ENCODE results near the gene SETBP1. TPM values are rescaled to one million over a fixed set of nuclear protein-coding genes. Genes with fewer than 3 reads are reported as not detected.

Gene SETBP1
- total RNA-seq, 1 donor from 2014 or later = 4.3 TPM

- intact Hi-C loops (cut with micrococcal nuclease) = no loop called here
Measured at GRCh38 chr18:44859263-44859662, 178.6 kb downstream of the SETBP1 start.

DNA sequence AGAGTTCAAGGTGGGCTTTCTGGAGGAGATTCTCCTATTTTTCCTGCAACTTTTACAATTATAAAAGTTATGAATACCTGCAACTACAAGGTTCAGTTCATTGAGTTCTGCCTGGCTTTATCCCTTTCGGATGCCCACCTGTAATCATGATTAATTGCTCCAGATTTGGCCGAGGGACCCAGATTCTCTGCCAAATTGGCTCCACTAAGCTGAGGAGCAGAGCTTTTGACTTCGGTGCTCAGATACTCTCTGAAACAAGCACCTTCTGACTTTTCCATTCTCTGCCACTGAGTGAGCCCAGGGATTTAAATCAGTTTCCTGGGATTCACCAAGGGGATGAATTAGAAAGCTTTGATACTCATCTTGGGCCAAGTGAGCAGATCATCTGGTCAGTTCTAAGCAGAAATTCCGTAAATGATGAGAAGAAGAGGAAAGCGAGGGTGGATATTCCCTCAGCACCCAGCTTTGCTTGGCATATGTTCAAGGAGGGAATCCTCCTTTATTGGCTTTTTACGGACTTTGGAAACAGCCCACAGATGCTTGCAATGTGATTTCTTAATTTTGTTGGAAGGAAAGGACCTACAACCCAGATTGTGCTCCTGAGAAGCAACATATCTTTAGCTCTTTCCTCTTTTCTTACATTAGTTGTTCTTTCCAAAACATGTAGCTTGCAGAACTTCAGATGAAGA is 179.2 kb downstream of the SETBP1 start:
- intact Hi-C loops (cut with micrococcal nuclease) = no loop called here

DNA sequence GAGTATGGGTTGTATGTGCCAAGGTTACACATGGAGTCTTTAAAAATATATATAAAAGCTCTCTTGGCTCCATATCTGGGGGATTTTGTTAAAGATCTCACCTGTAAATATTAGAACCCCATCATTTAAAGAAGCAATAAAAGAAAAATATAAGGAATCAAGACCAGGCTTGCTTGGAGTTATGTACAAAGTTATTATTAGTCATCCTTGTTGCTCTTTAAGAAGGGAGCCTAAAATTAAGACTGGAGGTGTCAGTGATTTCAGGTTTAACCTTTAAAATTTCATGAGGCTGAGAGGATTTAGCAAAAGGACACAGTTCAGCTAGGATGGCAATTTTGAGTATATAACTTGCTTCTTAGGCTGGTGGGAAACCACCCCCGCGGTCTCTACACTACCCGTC is 181.4 kb downstream of the SETBP1 start:
- intact Hi-C loops (cut with micrococcal nuclease) = no loop called here

- intact Hi-C loops (cut with micrococcal nuclease) = no loop called here
Measured at GRCh38 chr18:44866103-44866502, 185.4 kb downstream of the SETBP1 start.

GRCh38 chr18:44869533-44869932 is 188.8 kb downstream of the SETBP1 start:
- intact Hi-C loops (cut with micrococcal nuclease) = no loop called here

DNA sequence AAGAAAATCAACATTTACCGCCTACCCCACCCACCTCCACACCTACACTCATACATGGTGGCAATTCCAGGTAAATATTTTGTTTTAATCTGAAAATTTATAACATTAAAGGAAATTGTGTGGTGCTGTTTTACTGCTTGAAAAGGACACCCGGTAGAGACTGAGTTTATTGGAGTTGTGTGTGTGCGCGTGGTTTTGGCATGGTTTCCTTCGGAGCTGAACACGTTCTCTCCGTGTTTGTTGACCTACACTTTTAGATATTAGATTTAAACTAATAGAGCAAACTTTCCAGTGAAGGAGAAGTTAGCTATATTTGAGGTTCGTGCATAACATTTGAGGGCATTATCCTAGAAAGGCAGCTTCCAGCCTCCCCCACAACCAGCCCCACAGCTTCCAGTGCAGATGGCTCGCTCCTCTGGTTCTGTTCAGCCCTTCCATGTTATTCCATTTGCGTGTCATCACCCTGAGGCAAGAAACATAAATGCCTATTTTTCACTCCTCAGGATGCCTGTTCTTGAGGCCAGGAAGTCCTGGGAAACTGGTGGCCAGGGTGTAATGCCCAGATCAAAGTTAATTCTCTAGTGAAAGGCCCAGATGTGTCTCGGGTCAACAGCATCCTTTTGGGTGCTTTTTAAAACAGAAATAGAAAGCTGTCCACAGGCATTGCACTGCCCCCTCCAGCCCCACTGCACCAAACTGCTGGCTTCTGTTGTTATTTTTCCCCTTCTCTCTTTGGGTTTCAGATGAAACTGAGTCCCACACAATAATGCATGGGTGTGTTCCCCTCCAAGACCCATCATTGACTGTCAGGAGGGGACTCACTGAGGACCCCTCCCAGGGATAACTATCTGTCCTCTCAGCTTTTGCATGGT is 190.2 kb downstream of the SETBP1 start:
- intact Hi-C loops (cut with micrococcal nuclease) = no loop called here

DNA sequence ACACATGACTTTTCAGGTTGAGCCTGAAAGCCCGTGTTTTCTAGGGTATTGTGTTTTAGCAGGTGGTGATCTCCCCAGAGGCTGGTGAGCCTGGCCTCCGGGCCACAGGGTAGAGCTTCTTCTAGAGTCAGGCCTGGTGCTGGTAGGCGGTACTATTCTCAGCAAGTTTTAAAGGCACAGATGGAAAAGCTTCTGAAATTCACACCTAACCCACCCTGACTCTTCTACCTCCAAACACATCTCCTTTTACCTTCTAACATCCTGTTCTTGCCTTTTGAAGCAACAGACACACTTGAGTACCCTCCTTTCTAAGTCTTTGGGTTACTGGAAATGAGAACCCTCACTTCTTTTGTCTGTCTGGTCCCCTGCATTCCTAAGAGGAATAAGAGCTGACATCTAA is 191.1 kb downstream of the SETBP1 start:
- intact Hi-C loops (cut with micrococcal nuclease) = no loop called here

GRCh38 chr18:44876024-44876423 is 195.3 kb downstream of the SETBP1 start:
- intact Hi-C loops (cut with micrococcal nuclease) = no loop called here

DNA sequence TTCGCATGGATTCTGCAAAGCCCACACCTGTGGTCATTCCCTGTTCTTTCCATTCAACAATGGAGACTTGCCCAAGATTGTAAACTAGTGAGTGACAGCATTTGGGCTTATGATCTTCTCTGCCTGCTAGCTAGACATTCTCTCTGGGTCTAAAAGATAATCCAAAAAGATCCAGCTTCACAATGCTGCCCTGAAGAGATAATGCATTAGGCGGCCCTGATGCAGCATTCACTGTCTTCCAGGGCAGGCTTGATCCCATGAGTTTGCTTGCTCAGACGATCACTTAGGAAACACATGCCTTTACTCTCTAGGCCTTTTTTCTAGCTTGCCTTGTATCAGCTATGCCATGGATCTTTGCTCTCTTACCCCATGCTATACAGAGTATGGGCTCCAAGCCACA is 196.1 kb downstream of the SETBP1 start:
- intact Hi-C loops (cut with micrococcal nuclease) = no loop called here

DNA sequence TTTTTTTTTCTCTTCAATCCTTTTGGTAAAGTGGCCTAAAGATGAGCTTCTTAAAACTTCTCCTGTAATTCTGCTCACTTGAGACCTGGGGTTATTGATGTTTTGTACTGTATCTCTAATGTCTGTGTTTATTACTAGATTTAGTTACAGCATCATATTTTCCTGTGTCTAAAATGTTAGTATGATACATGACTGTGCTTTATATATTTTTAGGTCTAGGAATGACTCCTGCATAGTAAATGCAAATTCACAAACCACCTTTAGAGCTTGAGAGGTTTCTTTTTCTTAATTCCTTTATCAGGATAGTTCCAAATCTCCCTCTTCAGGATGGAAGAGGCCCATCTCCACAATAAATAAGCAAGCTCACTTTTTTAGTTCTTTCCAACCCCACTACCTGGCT is 197.6 kb downstream of the SETBP1 start:
- intact Hi-C loops (cut with micrococcal nuclease) = no loop called here

GRCh38 chr18:44880170-44880569 is 199.5 kb downstream of the SETBP1 start:
- intact Hi-C loops (cut with micrococcal nuclease) = no loop called here

GRCh38 chr18:44881461-44882162 is 200.9 kb downstream of the SETBP1 start:
- intact Hi-C loops (cut with micrococcal nuclease) = no loop called here

- intact Hi-C loops (cut with micrococcal nuclease) = no loop called here
Measured at GRCh38 chr18:44882163-44882868, 201.6 kb downstream of the SETBP1 start.

DNA sequence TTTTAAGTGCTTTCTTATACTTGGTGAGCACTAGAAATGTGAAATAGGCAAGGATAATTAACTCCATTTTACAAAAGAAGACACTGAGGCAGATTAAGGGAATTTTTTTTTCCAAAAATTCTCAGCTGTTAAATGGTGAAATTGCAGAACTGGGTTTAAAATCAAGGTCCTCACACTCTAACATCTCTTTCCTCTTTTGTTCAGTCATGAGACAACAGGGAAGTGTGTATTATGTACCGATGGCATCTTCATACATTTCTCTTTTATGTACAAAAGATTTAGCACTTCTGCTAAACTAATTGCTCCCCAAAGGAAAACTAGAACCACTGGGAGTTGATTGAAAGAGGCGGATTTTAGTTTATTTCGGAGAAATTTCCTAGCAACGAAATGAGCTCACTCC is 203.0 kb downstream of the SETBP1 start:
- intact Hi-C loops (cut with micrococcal nuclease) = no loop called here

DNA sequence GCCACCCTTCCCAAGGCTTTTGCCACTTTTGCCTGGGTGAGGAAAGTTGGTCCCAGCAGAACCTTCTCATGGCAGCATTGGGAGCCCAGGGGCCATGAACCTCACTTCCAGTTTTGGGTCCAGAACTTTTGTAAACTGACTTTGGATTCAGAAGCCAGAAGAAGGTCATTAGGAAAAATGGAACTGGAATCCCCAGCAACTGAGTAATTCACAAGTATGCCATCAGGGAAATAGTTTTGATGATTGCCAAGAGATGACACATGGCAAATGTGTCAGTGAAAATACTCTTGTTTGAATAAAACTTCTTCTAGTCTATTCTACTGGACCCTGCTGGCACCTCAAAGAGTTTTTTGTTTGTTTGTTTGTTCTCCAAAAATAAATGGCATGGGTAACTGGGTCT is 203.7 kb downstream of the SETBP1 start:
- intact Hi-C loops (cut with micrococcal nuclease) = no loop called here

- intact Hi-C loops (cut with micrococcal nuclease) = no loop called here
Measured at GRCh38 chr18:44885507-44885906, 204.8 kb downstream of the SETBP1 start.

DNA sequence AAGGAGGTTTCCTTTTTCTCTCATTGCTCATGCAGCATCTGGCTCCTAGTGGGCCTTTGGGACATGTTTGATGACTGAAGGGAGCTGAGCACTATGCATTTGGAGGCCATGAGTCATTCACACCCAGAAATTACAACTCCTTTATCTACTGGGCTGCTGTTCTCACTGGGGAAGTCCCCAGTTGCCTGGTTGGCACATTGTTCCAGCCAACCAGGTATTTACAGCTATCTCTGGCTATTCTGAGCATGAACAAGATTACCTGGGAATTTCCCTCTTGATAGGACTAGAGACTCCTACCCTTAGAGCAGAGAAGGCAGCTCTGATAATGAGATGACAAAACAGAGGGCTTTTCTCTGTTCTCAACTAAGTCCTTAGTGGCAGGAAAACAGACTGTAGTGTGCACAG is 206.5 kb downstream of the SETBP1 start:
- intact Hi-C loops (cut with micrococcal nuclease) = no loop called here

GRCh38 chr18:44889111-44889510 is 208.4 kb downstream of the SETBP1 start:
- intact Hi-C loops (cut with micrococcal nuclease) = no loop called here

GRCh38 chr18:44893045-44893706 is 212.5 kb downstream of the SETBP1 start:
- intact Hi-C loops (cut with micrococcal nuclease) = no loop called here

DNA sequence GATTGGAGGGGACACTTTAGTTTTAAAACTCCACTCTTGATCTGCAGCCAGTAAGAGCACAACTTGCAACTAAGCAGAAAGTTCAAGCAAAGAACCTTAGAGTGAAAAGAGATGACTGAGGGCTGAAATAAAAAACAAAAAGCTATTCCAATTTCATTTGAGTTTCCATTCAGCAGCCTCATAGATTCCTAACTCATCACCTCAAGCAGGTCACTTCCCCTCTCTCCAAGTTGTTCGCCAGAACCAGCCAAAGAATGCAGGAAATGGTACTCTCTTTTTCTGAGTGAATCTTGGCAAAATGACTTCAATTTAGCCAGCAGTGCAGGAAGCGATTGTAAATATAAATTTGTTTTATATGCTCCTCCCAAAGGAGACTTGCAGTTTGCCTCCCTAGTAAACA is 213.3 kb downstream of the SETBP1 start:
- intact Hi-C loops (cut with micrococcal nuclease) = no loop called here

Data from T-helper 2 cell treated with Interferon-gamma antibody and Interleukin-4, amounts not matched to agents 100 ng/mL and 5 ng/mL, for 36 hours (primary cell).